Left colon (tissue), 2 donors: ENCODE measurements around the gene MRPS6. TPM values are rescaled to one million over a fixed set of nuclear protein-coding genes. Genes with fewer than 3 reads are reported as not detected.

Experiments
- ATAC-seq: fragments of 200-7000 bp; cut with Tn5 transposase; one replicate; pipeline ENCODE4 v1.9.1; 2020; ENCODE audit warnings: mild to moderate bottlenecking, moderate library complexity
- DNase-seq, 2 donors: peaks; one replicate each; pipeline ENCODE4 v3.0.0-alpha.2; 2020
- intact Hi-C, 2 donors: fragments of 100-400 bp; cut with DNase I in 1 of 2; cut with micrococcal nuclease in 1 of 2; formaldehyde crosslinking; loops; one replicate each; pipeline versions ENCODE4 v1.11.2 to v1.14.0; 2022; cut with DNase I, micrococcal nuclease
- long read RNA-seq: library from polyadenylated mRNA; unstranded; transcript quantifications from one replicate; pipeline ENCODE4 v2.0.0, GENCODE V29; 2021
- total RNA-seq, 2 donors: library from RNA; stranded (reverse); fragmentation: NEBNext Ultra II Directional; extraction: Animal tissue kit (Norgen Biotek cat#: 25700); gene quantifications; one replicate each; pipeline ENCODE4 v1.2.1, GENCODE V29; 2021
- donor health status: DM: no; HTN: no; CAD: no.
- donor health status: DM: yes; HTN: yes; CAD: no.

The MRPS6 gene
- 10 to 100 TPM; 42.3 to 54.7 TPM for total RNA-seq
- long read RNA-seq, transcript MRPS6-201 (3 exons, 990 nt): major isoform, 29 of 33 reads
- long read RNA-seq, partial matches to known transcripts: 0 of 33 reads
- long read RNA-seq, other reads (novel, unspliced or antisense): 2 of 33 reads

- DNase-seq (peak; percentile 84 to 89), ATAC-seq (peak; percentile 84)
- intact Hi-C loops: no loop called here
These were observed at the start of gene MRPS6, which contains the start of gene SLC5A3 for GRCh38 chr21:34073032-34073748. Gene MRPS6, plus strand, starts transcription at chr21:34073578. Its CDS starts 123 bp downstream, at chr21:34073701. Gene SLC5A3, plus strand, starts transcription at chr21:34073578. Its CDS starts 21,621 bp downstream, at chr21:34095199.

DNA sequence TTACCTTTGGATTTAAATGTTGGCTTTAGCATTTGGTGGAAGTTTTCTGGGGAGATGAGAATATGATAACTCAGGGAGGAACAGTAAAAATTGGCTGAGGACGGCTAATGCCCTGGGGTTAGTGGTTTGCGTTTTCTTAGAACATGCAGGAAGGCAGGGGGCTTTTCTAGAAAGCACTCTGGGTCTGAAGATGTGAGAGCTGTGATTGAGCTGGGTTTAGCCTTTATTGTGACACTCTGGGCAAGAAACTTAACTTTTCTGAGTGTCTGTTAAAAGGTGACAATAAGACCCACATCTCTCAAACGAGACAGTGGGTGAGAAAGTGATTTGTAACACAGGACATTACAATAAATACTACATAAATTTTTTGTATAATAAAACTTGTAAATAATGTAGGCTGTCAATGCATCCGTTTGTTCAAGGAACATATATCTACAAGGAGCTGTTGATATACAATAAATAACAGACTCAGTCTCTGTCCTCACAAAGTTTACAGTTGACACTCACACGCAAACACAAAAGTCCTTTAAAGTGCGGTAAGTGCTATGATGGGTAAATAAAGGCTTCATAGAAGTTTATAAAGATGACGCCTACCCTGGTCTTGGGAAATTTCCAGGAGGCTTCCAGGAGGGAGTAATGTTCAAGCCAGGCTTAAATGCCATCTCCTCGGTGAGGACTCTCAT is 49.5 kb upstream of the MRPS6 start:
- DNase-seq: no peak
- intact Hi-C loops: no loop called here
- no peak for ATAC-seq

GRCh38 chr21:34024374-34024693 is 49.0 kb upstream of the MRPS6 start:
- ATAC-seq (no peak), DNase-seq (no peak)
- intact Hi-C loops: no loop called here

GRCh38 chr21:34027721-34028461 is 45.5 kb upstream of the MRPS6 start:
- ATAC-seq: peak; percentile 71
- no peak for DNase-seq
- intact Hi-C loops: no loop called here

DNA sequence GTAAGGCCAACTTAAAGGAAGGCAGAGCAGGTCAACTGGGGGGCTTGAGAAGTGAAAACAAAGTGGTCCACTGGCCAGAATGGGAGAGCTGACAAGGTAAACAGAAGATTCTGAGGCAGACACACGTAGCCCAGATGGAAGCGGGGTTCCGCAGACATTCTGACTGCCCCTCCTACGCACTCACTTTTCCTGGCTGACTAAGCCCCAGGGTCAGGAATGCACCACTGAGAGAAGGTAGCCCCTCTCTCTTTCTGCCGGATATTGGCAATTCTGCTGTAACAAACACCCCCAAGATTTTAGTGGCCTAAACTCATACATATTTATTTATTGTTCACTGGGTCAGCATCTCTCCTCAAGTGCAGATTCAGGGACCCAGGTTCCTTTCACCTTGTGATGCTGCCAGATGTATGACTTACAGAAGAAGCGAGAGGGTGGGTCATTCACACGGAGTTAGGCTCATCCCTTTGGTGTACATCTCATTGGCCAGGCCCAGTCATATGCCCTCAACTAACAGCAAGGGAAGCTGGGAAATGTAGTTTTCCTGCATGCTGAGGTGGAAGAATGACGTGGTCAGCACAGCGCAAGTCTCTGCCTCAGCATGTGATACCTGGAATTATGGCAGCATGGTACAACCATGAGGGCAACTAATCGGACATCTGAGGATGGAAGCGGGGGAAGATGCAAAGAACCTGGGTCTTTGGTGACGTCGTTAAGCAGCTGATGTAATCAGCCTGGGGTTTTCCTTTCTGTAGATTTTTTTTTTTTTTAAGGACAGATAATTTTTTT is 43.4 kb upstream of the MRPS6 start:
- peak; percentile 32 for ATAC-seq
- intact Hi-C loops: no loop called here
- DNase-seq: peak in 1 of 2 donors; percentile 47

GRCh38 chr21:34031835-34032370 is 41.5 kb upstream of the MRPS6 start:
- DNase-seq: peak; percentile 33 to 53
- peak; percentile 93 for ATAC-seq
- intact Hi-C loops: no loop called here

GRCh38 chr21:34034369-34035014 is 38.9 kb upstream of the MRPS6 start:
- DNase-seq (no peak), ATAC-seq (no peak)
- intact Hi-C loops: no loop called here

- ATAC-seq (no peak), DNase-seq (no peak)
- intact Hi-C loops: no loop called here
These were observed 37.6 kb upstream of the MRPS6 start for GRCh38 chr21:34035619-34036354.

GRCh38 chr21:34037009-34037795 is 36.2 kb upstream of the MRPS6 start:
- no peak for ATAC-seq
- intact Hi-C loops: no loop called here
- DNase-seq: no peak

- no peak for DNase-seq
- intact Hi-C loops: no loop called here
- ATAC-seq: no peak
These were observed 33.5 kb upstream of the MRPS6 start for GRCh38 chr21:34039678-34040382.

DNA sequence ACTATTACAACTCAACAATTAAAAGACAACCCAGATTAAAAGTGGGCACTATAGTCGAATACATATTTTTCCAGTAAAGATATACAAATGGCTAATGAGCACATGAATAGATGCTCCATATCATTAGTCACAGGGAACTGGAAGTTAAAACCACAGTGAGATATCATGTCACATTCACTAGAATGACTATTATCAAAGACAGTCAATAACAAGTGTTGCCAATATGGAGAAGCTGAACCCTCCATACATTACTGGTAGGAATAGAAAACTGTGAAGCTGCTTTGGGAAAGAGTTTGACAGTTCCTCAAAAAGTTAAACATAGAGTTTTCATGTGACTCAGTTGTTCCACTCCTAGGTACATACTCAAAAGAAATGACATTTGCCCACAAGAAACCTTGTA is 30.6 kb upstream of the MRPS6 start:
- ATAC-seq (no peak), DNase-seq (no peak)
- intact Hi-C loops: no loop called here

DNA sequence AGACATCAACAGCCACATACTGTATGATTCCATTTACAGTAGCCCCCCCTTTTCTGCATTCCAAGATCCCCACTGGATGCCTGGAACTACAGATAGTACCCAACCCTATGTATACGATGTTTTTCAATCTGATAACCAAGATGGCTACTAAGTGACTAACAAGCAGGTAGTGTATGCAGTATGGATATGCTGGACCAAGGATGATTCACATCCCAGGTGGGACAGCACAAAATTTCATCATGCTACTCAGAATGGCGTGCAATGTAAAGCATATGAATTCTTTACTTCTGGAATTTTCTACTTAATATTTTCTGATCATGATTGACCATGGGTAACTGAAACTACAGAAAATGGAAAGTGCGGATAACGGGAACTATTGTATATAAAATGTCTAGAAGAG is 30.0 kb upstream of the MRPS6 start:
- DNase-seq (no peak), ATAC-seq (no peak)
- intact Hi-C loops: no loop called here

DNA sequence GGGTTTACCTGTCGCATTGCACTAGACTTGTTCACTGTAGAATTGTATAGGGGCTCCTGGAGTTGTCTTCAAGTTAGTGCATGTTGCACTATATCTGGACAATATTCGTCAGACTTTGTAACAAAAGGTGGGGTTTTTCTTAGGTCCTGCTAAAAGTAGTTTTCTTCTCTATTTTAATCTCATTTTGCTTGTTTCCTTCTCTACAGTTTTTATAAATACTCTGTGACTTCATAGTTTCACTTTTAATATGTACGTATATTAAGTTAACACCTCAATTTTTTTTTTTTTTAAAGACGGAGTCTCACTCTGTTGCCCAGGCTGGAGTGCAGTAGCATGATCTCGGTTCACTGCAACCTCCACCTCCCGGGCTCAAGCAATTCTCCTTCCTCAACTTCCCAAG is 26.5 kb upstream of the MRPS6 start:
- intact Hi-C loops: no loop called here
- no peak for DNase-seq
- ATAC-seq: no peak

DNA sequence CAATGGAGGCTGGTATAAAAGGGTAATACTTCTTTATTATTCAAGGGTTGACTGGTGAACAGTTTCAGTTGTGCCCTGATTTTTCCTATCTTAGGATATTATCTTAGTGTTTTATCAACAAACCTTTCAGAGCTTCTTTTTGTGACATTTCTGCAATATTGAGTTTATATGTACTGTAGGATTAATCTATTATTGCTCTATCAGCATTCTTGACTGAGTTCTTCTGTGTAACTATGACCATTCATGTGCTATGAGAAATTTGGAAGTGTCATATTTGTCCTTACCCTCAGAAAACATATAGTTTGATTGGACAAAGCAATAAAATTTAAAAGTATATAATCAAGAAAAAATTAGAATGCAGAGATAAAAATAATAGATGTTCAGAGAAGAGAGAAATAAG is 25.5 kb upstream of the MRPS6 start:
- intact Hi-C loops: no loop called here
- ATAC-seq: no peak
- no peak for DNase-seq

DNA sequence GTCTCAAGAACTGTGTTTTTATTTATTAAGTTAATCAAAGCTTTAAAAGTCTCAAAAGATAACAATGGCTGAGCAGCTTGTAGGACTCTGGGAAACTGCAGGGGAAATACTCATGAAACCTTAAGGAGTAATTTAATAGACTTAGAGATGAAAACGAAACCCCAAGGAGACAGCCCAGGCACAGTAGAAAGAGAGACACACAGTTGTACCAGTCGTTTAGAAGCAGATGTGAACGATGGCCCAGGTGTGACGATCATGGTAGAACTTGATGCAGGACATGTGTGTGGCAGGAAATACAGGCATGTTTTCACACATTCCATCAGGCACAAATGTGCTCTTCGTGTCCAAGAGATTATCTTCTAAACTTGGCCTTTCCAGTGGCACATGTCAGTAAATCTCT is 21.2 kb upstream of the MRPS6 start:
- ATAC-seq: no peak
- intact Hi-C loops: no loop called here
- no peak for DNase-seq

- intact Hi-C loops: no loop called here
- ATAC-seq: peak; percentile 71
- DNase-seq: no peak
These were observed 19.1 kb upstream of the MRPS6 start for GRCh38 chr21:34054259-34054658.
